ENCODE measurements around the gene ZBTB45. TPM values are rescaled to one million over a fixed set of nuclear protein-coding genes. Genes with fewer than 3 reads are reported as not detected.
A peak's percentile ranks its signal among the peaks of the same experiment; 100 is the strongest.

Gene ZBTB45
- total and polyA plus RNA-seq, 9 of the 15 experiments (the other 6 are each of a cell fraction or from before 2014, with no cell fraction given) = 0.08 to 16.1 (median 1.8) TPM

- TF ChIP-seq CUX1 (CRISPR knock-in tag; IDR thresholded peaks at IDR 0.05) = no peak
- TF ChIP-seq GABPA (tag; conservative IDR thresholded peaks at IDR 0.05; ENCODE audit: low read depth) = peak; percentile 99
- no peak for TF ChIP-seq FOXM1 (IDR thresholded peaks at IDR 0.05; ENCODE audit: low read depth)
- TF ChIP-seq FOXM1 (CRISPR knock-in tag; IDR thresholded peaks at IDR 0.05; ENCODE audit: low read depth) = no peak; the same call in 1 of the 2 replicates
- TF ChIP-seq ZNF124 (CRISPR knock-in tag; IDR thresholded peaks at IDR 0.05) = no peak
- TF ChIP-seq ZBTB49 (CRISPR knock-in tag; IDR thresholded peaks at IDR 0.05; ENCODE audit: borderline replicate concordance) = no peak
- TF ChIP-seq ZNF232 (CRISPR knock-in tag; IDR thresholded peaks at IDR 0.05) = no peak
- 0 out of 2 replicates have a peak, but pooled peaks have one; percentile 12 for TF ChIP-seq CBX5 (IDR thresholded peaks at IDR 0.05; ENCODE audit: borderline replicate concordance, low read depth)
- TF ChIP-seq ZNF668 (CRISPR knock-in tag; IDR thresholded peaks at IDR 0.05) = no peak
- TF ChIP-seq ZNF384 (IDR thresholded peaks at IDR 0.05; ENCODE audit: low read depth, low read length) = no peak
- TF ChIP-seq MTA1 (IDR thresholded peaks at IDR 0.05; ENCODE audit: borderline replicate concordance) = no peak
- TF ChIP-seq MAFG (tag; conservative IDR thresholded peaks at IDR 0.05) = no peak
- peak in 1 of 2 experiments; percentile 65; a peak in 1 of 4 replicates for TF ChIP-seq ZMIZ1 (IDR thresholded peaks at IDR 0.05; ENCODE audit: low read depth in 2 of 2, low read length in 2 of 2)
- TF ChIP-seq CHCHD3 (CRISPR knock-in tag; IDR thresholded peaks at IDR 0.05) = no peak
- TF ChIP-seq POLR2B (IDR thresholded peaks at IDR 0.05; ENCODE audit: low read depth, partially characterized antibody) = peak; percentile 96
Measured at GRCh38 chr19:58554494-58555368, 35.1 kb upstream of the ZBTB45 start, which contains the start of gene CHMP2A (continued).

Measured in K562 (cell line).